BJ (cell line): Measurements from ENCODE around the gene HNRNPA1. TPM values are rescaled to one million over a fixed set of nuclear protein-coding genes. Genes with fewer than 3 reads are reported as not detected.

ENCODE experiments used
- CTCF ChIA-PET: fragments of 350-600 bp; formaldehyde crosslinking; extraction: SDS; loops from one replicate; lab custom pipeline; 2021; ENCODE audit warnings: antibody characterized with exemption, inconsistent platforms; lab: Yijun Ruan, JAX
- POLR2A ChIA-PET: fragments of 300-600 bp; sonication (Branson Sonifier 250); formaldehyde crosslinking; extraction: SDS; loops from one replicate; lab custom pipeline; 2021; ENCODE audit warnings: antibody characterized with exemption; lab: Charles Lee
- DNase-seq: peaks from one replicate; pipeline ENCODE4 v3.0.0-alpha.2; 2011; ENCODE audit warnings: low read depth
- H3K27me3 ChIP-seq: 2 replicates; pipeline ENCODE4 v1.6.0; 2011; ENCODE audit warnings: low read length; ENCODE audit not compliant: control insufficient read depth, insufficient read depth
- H3K36me3 ChIP-seq: 2 replicates; pipeline ENCODE4 v1.5.1; 2011; ENCODE audit warnings: low read length; ENCODE audit not compliant: control insufficient read depth, insufficient read depth
- H3K4me3 ChIP-seq: 2 replicates; pipeline ENCODE4 v1.5.1; 2011; ENCODE audit warnings: low read depth, mild to moderate bottlenecking, control low read depth, low read length
- polyA plus RNA-seq: library from polyadenylated mRNA; depleted of rRNA; stranded (reverse); fragments of >200 nt; gene quantifications from 2 replicates; pipeline ENCODE4 v1.2.3, GENCODE V29; 2011
- TF ChIP-seq, protein P1 (sequence below): IDR thresholded peaks from 2 replicates; pipeline ENCODE4 v1.5.1; 2011; ENCODE audit warnings: low read depth, mild to moderate bottlenecking, control low read depth, inconsistent platforms, low read length, moderate library complexity; ENCODE audit not compliant: insufficient read depth

Gene HNRNPA1
- polyA plus RNA-seq, 1 experiment = 466 TPM

GRCh38 chr12:54328595-54329337, 48.2 kb downstream of the HNRNPA1 start:
- ChIA-PET POLR2A (no interaction called here), CTCF (interaction anchor here (1.0 to 12.1 kb wide), 7 partner anchors 9 to 108 kb away, joined by 3 to 114 read pairs (median 5); no protein-coding TSS in a partner anchor)

GRCh38 chr12:54329759-54330158, 49.2 kb downstream of the HNRNPA1 start:
- DNase-seq = no peak
- H3K4me3 ChIP-seq = no peak overlapping the region
- CTCF ChIA-PET = interaction anchor here (1.0 to 12.1 kb wide), 5 partner anchors 8 to 78 kb away, joined by 3 to 114 read pairs (median 5); no protein-coding TSS in a partner anchor
- POLR2A ChIA-PET = no interaction called here
- TF ChIP-seq, protein P1, sequence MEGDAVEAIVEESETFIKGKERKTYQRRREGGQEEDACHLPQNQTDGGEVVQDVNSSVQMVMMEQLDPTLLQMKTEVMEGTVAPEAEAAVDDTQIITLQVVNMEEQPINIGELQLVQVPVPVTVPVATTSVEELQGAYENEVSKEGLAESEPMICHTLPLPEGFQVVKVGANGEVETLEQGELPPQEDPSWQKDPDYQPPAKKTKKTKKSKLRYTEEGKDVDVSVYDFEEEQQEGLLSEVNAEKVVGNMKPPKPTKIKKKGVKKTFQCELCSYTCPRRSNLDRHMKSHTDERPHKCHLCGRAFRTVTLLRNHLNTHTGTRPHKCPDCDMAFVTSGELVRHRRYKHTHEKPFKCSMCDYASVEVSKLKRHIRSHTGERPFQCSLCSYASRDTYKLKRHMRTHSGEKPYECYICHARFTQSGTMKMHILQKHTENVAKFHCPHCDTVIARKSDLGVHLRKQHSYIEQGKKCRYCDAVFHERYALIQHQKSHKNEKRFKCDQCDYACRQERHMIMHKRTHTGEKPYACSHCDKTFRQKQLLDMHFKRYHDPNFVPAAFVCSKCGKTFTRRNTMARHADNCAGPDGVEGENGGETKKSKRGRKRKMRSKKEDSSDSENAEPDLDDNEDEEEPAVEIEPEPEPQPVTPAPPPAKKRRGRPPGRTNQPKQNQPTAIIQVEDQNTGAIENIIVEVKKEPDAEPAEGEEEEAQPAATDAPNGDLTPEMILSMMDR = no peak
- no peaks in the 10 kb centered on the region; the same call in 1 of the 2 replicates for H3K36me3 ChIP-seq
- H3K27me3 ChIP-seq = no peaks in the 10 kb centered on the region

More at GRCh38 chr12:54328595-54329337, 48.2 kb downstream of the HNRNPA1 start:
- TF ChIP-seq, protein P1 = no peak
- no peak for DNase-seq
- Histone ChIP-seq H3K4me3 (no peak overlapping the region), H3K27me3 (no peaks in the 10 kb centered on the region), H3K36me3 (no peaks in the 10 kb centered on the region; the same call in 1 of the 2 replicates)

GRCh38 chr12:54330442-54330841, 49.9 kb downstream of the HNRNPA1 start:
- ChIA-PET CTCF (interaction anchor here (1.4 to 12.1 kb wide), 2 partner anchors 29 to 30 kb away, joined by 4 to 114 read pairs; partner anchors contain the start of gene NFE2), POLR2A (interaction anchor here (0.6 kb wide), 1 partner anchor 101 kb away, joined by 4 read pairs; no protein-coding TSS in a partner anchor)
- DNase-seq = no peak
- Histone ChIP-seq H3K4me3 (no peak overlapping the region), H3K36me3 (no peaks in the 10 kb centered on the region; the same call in 1 of the 2 replicates), H3K27me3 (no peaks in the 10 kb centered on the region)
- TF ChIP-seq, protein P1 = no peak

DNA sequence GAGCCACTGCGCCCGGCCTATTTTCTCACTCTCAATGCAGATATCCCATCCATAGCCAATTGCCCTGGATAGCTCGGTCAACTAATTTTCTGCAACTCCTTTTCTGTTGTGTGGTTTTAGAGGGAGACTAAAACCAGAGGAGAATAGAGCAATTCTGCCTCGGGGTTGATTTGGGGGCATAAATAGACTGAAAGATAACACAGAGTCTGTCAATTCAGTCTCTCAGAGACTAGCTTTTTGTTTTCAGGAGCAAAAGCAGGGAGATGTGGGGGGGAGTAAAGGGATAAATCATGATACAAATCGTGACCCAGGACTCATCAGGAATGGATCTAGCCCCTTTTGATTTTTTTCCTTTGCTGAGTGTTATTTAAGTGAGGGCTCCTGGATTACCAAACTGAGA, 50.9 kb downstream of the HNRNPA1 start:
- H3K27me3 ChIP-seq = no peaks in the 10 kb centered on the region
- TF ChIP-seq, protein P1 = no peak
- no peaks in the 10 kb centered on the region; the same call in 1 of the 2 replicates for H3K36me3 ChIP-seq
- no peak for DNase-seq
- CTCF ChIA-PET = interaction anchor here (1.4 to 12.1 kb wide), 2 partner anchors 28 to 31 kb away, joined by 4 to 114 read pairs; partner anchors contain the start of gene NFE2
- no peak overlapping the region for H3K4me3 ChIP-seq
- POLR2A ChIA-PET = no interaction called here

GRCh38 chr12:54333420-54334034, 53.0 kb downstream of the HNRNPA1 start:
- ChIA-PET CTCF (interaction anchor here (0.7 to 12.1 kb wide), 12 partner anchors 9 to 111 kb away, joined by 3 to 114 read pairs (median 4); partner anchors contain the start of gene COPZ1), POLR2A (no interaction called here)
- TF ChIP-seq, protein P1 = no peak
- H3K27me3 ChIP-seq = no peaks in the 10 kb centered on the region
- DNase-seq = no peak
- H3K36me3 ChIP-seq = no peaks in the 10 kb centered on the region; the same call in 1 of the 2 replicates
- H3K4me3 ChIP-seq = no peak overlapping the region
